ENCODE measurements around the gene IRAK1BP1. TPM values are rescaled to one million over a fixed set of nuclear protein-coding genes. Genes with fewer than 3 reads are reported as not detected.
"Not testable (repeated sequence)": the region's sequence is repeated elsewhere in the genome, so short reads cannot be mapped to it uniquely, and the experiment has no call there.

IRAK1BP1 gene
- total RNA-seq, 1 donor from 2014 or later, result 24.3 TPM

GRCh38 chr6:78889901-78890300, 22.6 kb downstream of the IRAK1BP1 start:
- DNase-seq, result not testable (repeated sequence)

GRCh38 chr6:78896227-78896626, 28.9 kb downstream of the IRAK1BP1 start:
- no peak for DNase-seq

GRCh38 chr6:78908621-78909020, 41.3 kb downstream of the IRAK1BP1 start:
- no peak for DNase-seq

GRCh38 chr6:78909391-78909790, 42.0 kb downstream of the IRAK1BP1 start:
- DNase-seq, result no peak

- DNase-seq, result no peak
Measured at GRCh38 chr6:78910010-78910409, 42.7 kb downstream of the IRAK1BP1 start.

GRCh38 chr6:78910591-78911171, 43.3 kb downstream of the IRAK1BP1 start:
- no peak for DNase-seq

GRCh38 chr6:78911218-78911940, 44.0 kb downstream of the IRAK1BP1 start:
- no peak for DNase-seq

GRCh38 chr6:78916411-78916810, 49.1 kb downstream of the IRAK1BP1 start:
- DNase-seq, result no peak

- DNase-seq, result no peak
Measured at GRCh38 chr6:78917788-78918187, 50.4 kb downstream of the IRAK1BP1 start.

- DNase-seq, result not testable (repeated sequence)
Measured at GRCh38 chr6:78921168-78921567, 53.8 kb downstream of the IRAK1BP1 start.

- no peak for DNase-seq
Measured at GRCh38 chr6:78925317-78925716, 58.0 kb downstream of the IRAK1BP1 start.

GRCh38 chr6:78935553-78935952, 68.2 kb downstream of the IRAK1BP1 start:
- DNase-seq, result no peak

GRCh38 chr6:78936515-78936914, 69.2 kb downstream of the IRAK1BP1 start:
- no peak for DNase-seq

GRCh38 chr6:78942446-78942845, 75.1 kb downstream of the IRAK1BP1 start:
- no peak for DNase-seq

GRCh38 chr6:78947529-78947928, 80.2 kb downstream of the IRAK1BP1 start:
- no peak for DNase-seq

GRCh38 chr6:78947962-78948361, 80.6 kb downstream of the IRAK1BP1 start:
- DNase-seq, result no peak

GRCh38 chr6:78948785-78949184, 81.4 kb downstream of the IRAK1BP1 start:
- no peak for DNase-seq

GRCh38 chr6:78952362-78952761, 85.0 kb downstream of the IRAK1BP1 start:
- DNase-seq, result no peak

Other genes starting within 250 kb of the IRAK1BP1 start
- gene PHIP, start 210.7 kb downstream of the IRAK1BP1 start, total RNA-seq, result 78.0 TPM